SK-N-SH treated with all-trans-retinoic acid at 6 μM for 48 hours (cell line): ENCODE results near the gene TOX4.

Experiments used
- ARNTL ChIP-seq: fragments of 450-650 bp; formaldehyde crosslinking; IDR thresholded peaks from 2 replicates; pipeline ENCODE4 v1.5.0; 2020; ENCODE audit warnings: low read depth, mild to moderate bottlenecking, moderate library complexity, borderline replicate concordance
- GLIS3 ChIP-seq: fragments of 250-450 bp; sonication (Bioruptor Pico); IDR thresholded peaks from 2 replicates; pipeline ENCODE4 v1.5.0; 2020; ENCODE audit warnings: mild to moderate bottlenecking, moderate library complexity
- OSR1 ChIP-seq: fragments of 250-450 bp; sonication (Bioruptor Pico); IDR thresholded peaks from 2 replicates; pipeline ENCODE4 v1.8.0; 2022; ENCODE audit warnings: moderate library complexity, mild to moderate bottlenecking, inconsistent platforms
- ZFP3 ChIP-seq: fragments of 250-450 bp; sonication (Bioruptor Pico); IDR thresholded peaks from 2 replicates; pipeline ENCODE4 v1.5.0; 2020; ENCODE audit warnings: mild to moderate bottlenecking, moderate library complexity
- TF ChIP-seq, protein P1 (sequence below): fragments of 250-450 bp; sonication (Bioruptor Pico); IDR thresholded peaks from 2 replicates; pipeline ENCODE4 v1.8.0; 2021; ENCODE audit warnings: low read depth, mild to moderate bottlenecking, moderate library complexity, borderline replicate concordance

DNA sequence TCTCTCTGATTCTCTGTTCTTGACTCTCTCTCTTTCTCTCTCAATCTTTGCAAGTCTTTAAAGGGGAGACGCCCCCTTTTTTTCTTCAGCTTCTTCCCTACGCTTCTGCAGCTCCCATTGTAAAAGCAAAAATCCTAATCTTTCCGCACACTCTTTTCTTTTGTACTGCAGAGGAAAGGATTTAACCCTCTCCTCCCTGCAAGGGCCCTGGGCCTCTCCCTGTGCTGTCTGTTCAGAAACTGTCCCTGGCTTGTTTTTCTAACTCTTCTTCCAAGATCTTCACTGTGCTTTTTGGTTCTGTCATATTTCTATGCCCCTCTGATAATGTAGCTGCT is 60.1 kb downstream of the TOX4 start:
- TF ChIP-seq ZFP3 (no peak), GLIS3 (CRISPR knock-in tag) (no peak), OSR1 (CRISPR knock-in tag) (no peak), ARNTL (CRISPR knock-in tag) (no peak)
- TF ChIP-seq, protein P1, sequence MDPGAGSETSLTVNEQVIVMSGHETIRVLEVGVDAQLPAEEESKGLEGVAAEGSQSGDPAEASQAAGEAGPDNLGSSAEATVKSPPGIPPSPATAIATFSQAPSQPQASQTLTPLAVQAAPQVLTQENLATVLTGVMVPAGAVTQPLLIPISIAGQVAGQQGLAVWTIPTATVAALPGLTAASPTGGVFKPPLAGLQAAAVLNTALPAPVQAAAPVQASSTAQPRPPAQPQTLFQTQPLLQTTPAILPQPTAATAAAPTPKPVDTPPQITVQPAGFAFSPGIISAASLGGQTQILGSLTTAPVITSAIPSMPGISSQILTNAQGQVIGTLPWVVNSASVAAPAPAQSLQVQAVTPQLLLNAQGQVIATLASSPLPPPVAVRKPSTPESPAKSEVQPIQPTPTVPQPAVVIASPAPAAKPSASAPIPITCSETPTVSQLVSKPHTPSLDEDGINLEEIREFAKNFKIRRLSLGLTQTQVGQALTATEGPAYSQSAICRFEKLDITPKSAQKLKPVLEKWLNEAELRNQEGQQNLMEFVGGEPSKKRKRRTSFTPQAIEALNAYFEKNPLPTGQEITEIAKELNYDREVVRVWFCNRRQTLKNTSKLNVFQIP (CRISPR knock-in tag): no peak
